Astrocyte (in vitro differentiated cells and primary cell): ENCODE measurements around the gene MAP3K21.

Experiments used
- EZH2 ChIP-seq: IDR thresholded peaks from 2 replicates; pipeline ENCODE4 v1.6.1; 2012; ENCODE audit warnings: mild to moderate bottlenecking, low read length, inconsistent platforms; ENCODE audit not compliant: insufficient read depth
- TF ChIP-seq, protein P1 (sequence below): IDR thresholded peaks from 2 replicates; pipeline ENCODE4 v1.5.1; 2011; ENCODE audit warnings: low read depth, mild to moderate bottlenecking, inconsistent platforms, low read length, moderate library complexity; ENCODE audit not compliant: insufficient read depth

DNA sequence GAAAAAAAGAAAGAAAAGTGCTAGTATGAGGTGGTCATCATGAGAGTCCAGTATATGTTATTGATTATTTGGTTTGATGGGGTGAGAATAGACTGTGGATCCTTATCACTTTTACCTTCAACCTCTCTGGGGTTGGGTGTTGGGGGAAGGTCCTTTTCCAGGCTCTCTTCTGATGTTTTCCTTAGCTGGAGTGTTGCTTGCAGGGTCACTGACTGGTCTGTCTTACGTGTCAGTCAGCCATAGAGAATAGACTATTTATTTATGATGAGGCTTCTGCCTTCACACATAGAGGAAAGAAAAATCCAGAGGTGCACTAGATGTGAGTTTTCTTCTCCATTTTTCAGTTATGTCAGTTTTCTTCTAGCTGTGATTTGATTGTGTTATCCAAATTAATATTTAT is 36.5 kb downstream of the MAP3K21 start:
- TF ChIP-seq, protein P1, sequence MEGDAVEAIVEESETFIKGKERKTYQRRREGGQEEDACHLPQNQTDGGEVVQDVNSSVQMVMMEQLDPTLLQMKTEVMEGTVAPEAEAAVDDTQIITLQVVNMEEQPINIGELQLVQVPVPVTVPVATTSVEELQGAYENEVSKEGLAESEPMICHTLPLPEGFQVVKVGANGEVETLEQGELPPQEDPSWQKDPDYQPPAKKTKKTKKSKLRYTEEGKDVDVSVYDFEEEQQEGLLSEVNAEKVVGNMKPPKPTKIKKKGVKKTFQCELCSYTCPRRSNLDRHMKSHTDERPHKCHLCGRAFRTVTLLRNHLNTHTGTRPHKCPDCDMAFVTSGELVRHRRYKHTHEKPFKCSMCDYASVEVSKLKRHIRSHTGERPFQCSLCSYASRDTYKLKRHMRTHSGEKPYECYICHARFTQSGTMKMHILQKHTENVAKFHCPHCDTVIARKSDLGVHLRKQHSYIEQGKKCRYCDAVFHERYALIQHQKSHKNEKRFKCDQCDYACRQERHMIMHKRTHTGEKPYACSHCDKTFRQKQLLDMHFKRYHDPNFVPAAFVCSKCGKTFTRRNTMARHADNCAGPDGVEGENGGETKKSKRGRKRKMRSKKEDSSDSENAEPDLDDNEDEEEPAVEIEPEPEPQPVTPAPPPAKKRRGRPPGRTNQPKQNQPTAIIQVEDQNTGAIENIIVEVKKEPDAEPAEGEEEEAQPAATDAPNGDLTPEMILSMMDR: no peak
- no peak for TF ChIP-seq EZH2
